Prostate gland (tissue), 2 donors: ENCODE results near the gene ACSM3. TPM values are rescaled to one million over a fixed set of nuclear protein-coding genes. Genes with fewer than 3 reads are reported as not detected.

ENCODE experiments used
- DNase-seq: peaks from one replicate; pipeline ENCODE4 v3.0.0-alpha.2; 2019; ENCODE audit warnings: low spot score
- H3K27ac ChIP-seq, 2 donors: fragments of 200-600 bp; sonication (generic); 2 replicates each; pipeline ENCODE4 v1.5.1; 2017 to 2019
- H3K27me3 ChIP-seq: fragments of 200-600 bp; sonication (generic); replicated peaks from 2 replicates; pipeline ENCODE4 v1.5.1; 2019; ENCODE audit not compliant: insufficient read depth
- H3K36me3 ChIP-seq, 2 donors: fragments of 200-600 bp; sonication (generic); 1 replicate in 1 of 2; 2 replicates in 1 of 2; pipeline versions ENCODE4 v1.5.1 to v1.8.1; 2017 to 2019
- H3K4me1 ChIP-seq: fragments of 200-600 bp; sonication (generic); replicated peaks from 2 replicates; pipeline ENCODE4 v1.5.1; 2019
- H3K4me3 ChIP-seq, 2 donors: fragments of 200-600 bp; sonication (generic); 2 replicates each; pipeline ENCODE4 v1.5.1; 2017 to 2019
- H3K9me3 ChIP-seq: fragments of 200-600 bp; sonication (generic); 2 replicates; pipeline ENCODE4 v1.5.1; 2017
- CTCF ChIP-seq, 4 experiments: fragments of 200-600 bp in 2 of 4; fragments of 450-650 bp in 2 of 4; sonication (generic) in 2 of 4; IDR thresholded peaks; 1 replicate in 3 of 4; 2 replicates in 1 of 4; pipeline ENCODE4 v1.5.1; 2016 to 2019; ENCODE audit warnings: antibody characterized with exemption in 4 of 4, mild to moderate bottlenecking in 2 of 4, moderate library complexity in 2 of 4
- POLR2A ChIP-seq: fragments of 450-650 bp; IDR thresholded peaks from one replicate; pipeline ENCODE4 v1.6.1; 2016; ENCODE audit warnings: antibody characterized with exemption, mild to moderate bottlenecking
- POLR2AphosphoS5 ChIP-seq: sonication (generic); formaldehyde crosslinking; IDR thresholded peaks from one replicate; pipeline ENCODE4 v1.6.1; 2017; ENCODE audit warnings: antibody characterized with exemption
- WGBS: methylation state at CpG from one replicate; pipeline ENCODE4 v1.1.5; 2018; 5-methylcytosine and 5-hydroxymethylcytosine counted together
- intact Hi-C: fragments of 100-400 bp; cut with DNase I; formaldehyde crosslinking; loops from one replicate; pipeline ENCODE4 v1.14.2; 2022
- small RNA-seq, 2 donors: library from RNA; depleted of rRNA; stranded (forward); fragments of <200 nt; gene quantifications; one replicate each; pipeline ENCODE3, GENCODE V24; 2016
- total RNA-seq, 2 donors: library from RNA; depleted of rRNA; stranded (reverse); fragments of >200 nt; gene quantifications; one replicate each; pipeline ENCODE4 v1.1.0, GENCODE V29; 2016

The ACSM3 gene
- total RNA-seq, 2 donors from 2014 or later: 65.9 to 99.6 TPM

GRCh38 chr16:20844588-20844987 is 80.8 kb downstream of the ACSM3 start:
- WGBS: 51% methylated on average over 3 of the region's 3 CpGs

GRCh38 chr16:20846030-20846429 is 82.2 kb downstream of the ACSM3 start:
- intact Hi-C loops: no loop called here
- WGBS: 49% methylated on average over 5 of the region's 6 CpGs

More at GRCh38 chr16:20844588-20844987, 80.8 kb downstream of the ACSM3 start:
- no peaks in the 10 kb centered on the region for H3K36me3 ChIP-seq
- TF ChIP-seq CTCF (IDR thresholded peaks at IDR 0.05): no peak
- TF ChIP-seq POLR2A: no peak
- no peak for TF ChIP-seq POLR2AphosphoS5
- H3K9me3 ChIP-seq: no peaks in the 10 kb centered on the region
- no peaks in the 10 kb centered on the region for H3K27me3 ChIP-seq
- no peak for DNase-seq
- intact Hi-C loops: no loop called here
- no peak overlapping the region for H3K4me3 ChIP-seq
- H3K4me1 ChIP-seq: no peaks in the 10 kb centered on the region
- no peak overlapping the region for H3K27ac ChIP-seq

GRCh38 chr16:20846551-20846950 is 82.7 kb downstream of the ACSM3 start:
- H3K27me3 ChIP-seq: no peaks in the 10 kb centered on the region
- H3K4me3 ChIP-seq: no peak overlapping the region
- no peaks in the 10 kb centered on the region for H3K36me3 ChIP-seq
- H3K4me1 ChIP-seq: peaks cover 10% of the 10 kb centered on the region
- H3K27ac ChIP-seq: no peak overlapping the region
- TF ChIP-seq POLR2A (no peak), CTCF (IDR thresholded peaks at IDR 0.05) (no peak), POLR2AphosphoS5 (no peak)
- no peak for DNase-seq
- H3K9me3 ChIP-seq: no peaks in the 10 kb centered on the region
- intact Hi-C loops: no loop called here

More at GRCh38 chr16:20846030-20846429, 82.2 kb downstream of the ACSM3 start:
- TF ChIP-seq POLR2A (no peak), CTCF (IDR thresholded peaks at IDR 0.05) (no peak), POLR2AphosphoS5 (no peak)
- Histone ChIP-seq H3K27ac (no peak overlapping the region), H3K4me3 (no peak overlapping the region), H3K36me3 (no peaks in the 10 kb centered on the region), H3K4me1 (peaks cover 5% of the 10 kb centered on the region), H3K9me3 (no peaks in the 10 kb centered on the region), H3K27me3 (no peaks in the 10 kb centered on the region)
- no peak for DNase-seq

Small RNAs within 50 kb of the gene (small RNA-seq; reads per million reads assigned to genes)
- 0 reads per million in 2 donors for gene RF00618
- gene RNU6-944P: 0 reads per million in 2 donors

Other genes with a start within 250 kb of the ACSM3 start
- gene ACSM2B, start 187.6 kb upstream of the ACSM3 start, total RNA-seq: not detected
- gene ACSM1, start 66.3 kb upstream of the ACSM3 start, total RNA-seq: 10 to 100 TPM in 1 of 2 donors, 1 to 10 TPM in 1; 7.7 to 24.6 TPM
- gene THUMPD1, start 22.2 kb upstream of the ACSM3 start, total RNA-seq: 100 to 1,000 TPM; 107 to 167 TPM
- gene ERI2, start 42.5 kb downstream of the ACSM3 start, total RNA-seq: 10 to 100 TPM; 31.6 to 35.2 TPM
- 10 to 100 TPM; 12.1 to 67.1 TPM for gene REXO5, start 42.5 kb downstream of the ACSM3 start, total RNA-seq
- gene DCUN1D3, start 136.3 kb downstream of the ACSM3 start, total RNA-seq: 10 to 100 TPM in 1 of 2 donors, 1 to 10 TPM in 1; 7.2 to 16.5 TPM
- 10 to 100 TPM; 26.1 to 64.5 TPM for gene LYRM1, start 136.8 kb downstream of the ACSM3 start, total RNA-seq